Measurements from ENCODE around the gene SRRD. TPM values are rescaled to one million over a fixed set of nuclear protein-coding genes. Genes with fewer than 3 reads are reported as not detected.

SRRD gene
- total and polyA plus RNA-seq, 2 donors from 2014 or later = 20.3 to 22.8 TPM

- H3K9me3 ChIP-seq (ENCODE audit: control insufficient read depth in 2 of 3, insufficient read depth in 1 of 3, low read length in 3 of 3) = no peaks in the 10 kb centered on the region
- DNase-seq (no peak), FAIRE-seq (no peak)
- H3K9ac ChIP-seq (ENCODE audit: low read length in 3 of 3) = no peak overlapping the region
- intact Hi-C loops (cut with DNase I) = no loop called here
- no peaks in the 10 kb centered on the region for H3K27me3 ChIP-seq (ENCODE audit: control insufficient read depth, insufficient read depth, low read length)
- peaks cover 16 to 52% (median 39%) of the 10 kb centered on the region in 3 donors for H3K36me3 ChIP-seq (ENCODE audit: control insufficient read depth in 2 of 3, insufficient read depth in 3 of 3, low read length in 3 of 3)
- H3K4me1 ChIP-seq (ENCODE audit: control insufficient read depth in 2 of 3, insufficient read depth in 2 of 3, low read depth in 1 of 3, low read length in 3 of 3) = peaks cover 0 to 15% (median 10%) of the 10 kb centered on the region in 3 donors
- H3K4me3 ChIP-seq (ENCODE audit: low read length in 3 of 3) = no peak overlapping the region
- TF ChIP-seq CTCF (IDR thresholded peaks at IDR 0.05; ENCODE audit: borderline replicate concordance, extremely low read depth, insufficient read depth) = no peak
- H3K27ac ChIP-seq (ENCODE audit: low read depth in 2 of 2, low read length in 2 of 2) = no peak overlapping the region
Observed at GRCh38 chr22:26463688-26464087, 20.0 kb upstream of the SRRD start.

GRCh38 chr22:26464312-26464711 is 19.4 kb upstream of the SRRD start:
- DNase-seq (peak in 1 of 5 donors; percentile 12), FAIRE-seq (no peak)
- no peak overlapping the region for H3K4me3 ChIP-seq (ENCODE audit: low read length in 3 of 3)
- no peaks in the 10 kb centered on the region for H3K27me3 ChIP-seq (ENCODE audit: control insufficient read depth, insufficient read depth, low read length)
- H3K9ac ChIP-seq (ENCODE audit: low read length in 3 of 3) = no peak overlapping the region
- H3K4me1 ChIP-seq (ENCODE audit: control insufficient read depth in 2 of 3, insufficient read depth in 2 of 3, low read depth in 1 of 3, low read length in 3 of 3) = peaks cover 0 to 15% (median 10%) of the 10 kb centered on the region in 3 donors
- intact Hi-C loops (cut with DNase I) = no loop called here
- no peak for TF ChIP-seq CTCF (IDR thresholded peaks at IDR 0.05; ENCODE audit: borderline replicate concordance, extremely low read depth, insufficient read depth)
- peaks cover 18 to 54% (median 41%) of the 10 kb centered on the region in 3 donors for H3K36me3 ChIP-seq (ENCODE audit: control insufficient read depth in 2 of 3, insufficient read depth in 3 of 3, low read length in 3 of 3)
- H3K9me3 ChIP-seq (ENCODE audit: control insufficient read depth in 2 of 3, insufficient read depth in 1 of 3, low read length in 3 of 3) = no peaks in the 10 kb centered on the region
- no peak overlapping the region for H3K27ac ChIP-seq (ENCODE audit: low read depth in 2 of 2, low read length in 2 of 2)

DNA sequence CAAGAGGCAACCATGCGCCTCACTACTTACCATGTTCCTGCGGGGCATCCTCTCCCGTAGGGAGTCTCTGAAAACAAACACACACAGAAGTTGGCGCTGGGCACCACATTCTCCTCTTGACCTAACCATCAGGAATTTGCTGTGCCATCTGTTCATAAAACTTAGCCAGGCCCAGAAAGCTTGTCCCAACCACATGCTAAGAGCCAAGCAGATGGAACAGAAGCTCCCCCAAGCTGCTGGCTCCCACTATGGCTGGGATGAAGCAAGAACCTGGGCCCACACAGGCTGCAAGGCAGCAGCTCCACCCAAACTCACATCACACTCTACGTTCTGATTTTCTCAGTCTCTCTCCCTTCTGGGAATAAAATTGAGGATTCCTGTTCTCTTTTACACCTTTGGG is 17.5 kb upstream of the SRRD start:
- Histone ChIP-seq H3K36me3 (ENCODE audit: control insufficient read depth in 2 of 3, insufficient read depth in 3 of 3, low read length in 3 of 3) (peaks cover 18 to 59% (median 46%) of the 10 kb centered on the region in 3 donors), H3K9ac (ENCODE audit: low read length in 3 of 3) (no peak overlapping the region), H3K4me1 (ENCODE audit: control insufficient read depth in 2 of 3, insufficient read depth in 2 of 3, low read depth in 1 of 3, low read length in 3 of 3) (peaks cover 0 to 15% (median 10%) of the 10 kb centered on the region in 3 donors), H3K27ac (ENCODE audit: low read depth in 2 of 2, low read length in 2 of 2) (no peak overlapping the region), H3K9me3 (ENCODE audit: control insufficient read depth in 2 of 3, insufficient read depth in 1 of 3, low read length in 3 of 3) (no peaks in the 10 kb centered on the region), H3K4me3 (ENCODE audit: low read length in 3 of 3) (no peak overlapping the region), H3K27me3 (ENCODE audit: control insufficient read depth, insufficient read depth, low read length) (no peaks in the 10 kb centered on the region)
- FAIRE-seq (no peak), DNase-seq (no peak)
- intact Hi-C loops (cut with DNase I) = no loop called here
- no peak for TF ChIP-seq CTCF (IDR thresholded peaks at IDR 0.05; ENCODE audit: borderline replicate concordance, extremely low read depth, insufficient read depth)

DNA sequence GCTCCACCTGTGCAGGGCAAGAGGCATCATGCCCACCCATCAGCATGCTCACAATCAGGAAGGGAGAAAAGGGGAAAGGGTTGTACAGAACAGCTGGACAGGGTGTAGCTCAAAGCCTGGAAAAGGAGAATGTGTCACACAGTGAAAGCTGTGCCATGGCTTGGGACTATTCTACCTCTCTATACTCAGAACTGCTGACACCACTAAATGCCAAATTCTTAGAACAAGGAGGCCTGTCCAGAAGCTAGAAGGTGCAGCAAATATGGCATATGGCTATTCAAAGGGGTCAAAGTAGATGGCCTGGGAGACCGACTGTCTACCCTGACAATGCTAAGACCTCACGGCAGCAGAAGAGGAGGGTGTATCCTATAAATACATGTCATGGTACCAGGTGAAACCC is 12.9 kb upstream of the SRRD start:
- no peak overlapping the region for H3K4me3 ChIP-seq (ENCODE audit: low read length in 3 of 3)
- intact Hi-C loops (cut with DNase I) = no loop called here
- no peak for FAIRE-seq
- no peak overlapping the region for H3K27ac ChIP-seq (ENCODE audit: low read depth in 2 of 2, low read length in 2 of 2)
- no peaks in the 10 kb centered on the region for H3K9me3 ChIP-seq (ENCODE audit: control insufficient read depth in 2 of 3, insufficient read depth in 1 of 3, low read length in 3 of 3)
- no peak for TF ChIP-seq CTCF (IDR thresholded peaks at IDR 0.05; ENCODE audit: borderline replicate concordance, extremely low read depth, insufficient read depth)
- no peaks in the 10 kb centered on the region for H3K4me1 ChIP-seq (ENCODE audit: control insufficient read depth in 2 of 3, insufficient read depth in 2 of 3, low read depth in 1 of 3, low read length in 3 of 3)
- peaks cover 11 to 63% (median 46%) of the 10 kb centered on the region in 3 donors for H3K36me3 ChIP-seq (ENCODE audit: control insufficient read depth in 2 of 3, insufficient read depth in 3 of 3, low read length in 3 of 3)
- no peaks in the 10 kb centered on the region for H3K27me3 ChIP-seq (ENCODE audit: control insufficient read depth, insufficient read depth, low read length)
- no peak for DNase-seq
- H3K9ac ChIP-seq (ENCODE audit: low read length in 3 of 3) = no peak overlapping the region

Measured in kidney (tissue), 14 donors.